H1 (cell line): Measurements from ENCODE around the gene CENPP. TPM values are rescaled to one million over a fixed set of nuclear protein-coding genes. Genes with fewer than 3 reads are reported as not detected.

Source experiments
- CTCF ChIA-PET: fragments of 300-600 bp; sonication (Branson Sonifier 250); formaldehyde crosslinking; loops from one replicate; lab custom pipeline; 2021; ENCODE audit not compliant: partially characterized antibody; lab: Charles Lee
- POLR2A ChIA-PET: fragments of 300-600 bp; sonication (Branson Sonifier 250); formaldehyde crosslinking; loops from one replicate; lab custom pipeline; 2021; ENCODE audit warnings: inconsistent platforms; ENCODE audit not compliant: partially characterized antibody; lab: Charles Lee
- DNase-seq, 2 experiments: peaks; one replicate each; pipeline versions ENCODE4 v3.0.0 to v3.0.0-alpha.2; 2010 to 2022; ENCODE audit warnings: low spot score in 2 of 2, low read depth in 1 of 2, mixed read lengths in 1 of 2
- FAIRE-seq: peaks from 2 replicates; lab custom pipeline; 2011; peaks lifted over from hg19 to GRCh38; lab: Jason Lieb, UNC
- H2AFZ ChIP-seq: 2 replicates; pipeline ENCODE4 v1.8.1; 2012; ENCODE audit warnings: low read length, inconsistent platforms
- H2AK5ac ChIP-seq: 2 replicates; pipeline ENCODE4 v1.6.1; 2013; ENCODE audit warnings: low read depth, low read length
- H2BK120ac ChIP-seq: replicated peaks from 2 replicates; pipeline ENCODE3; 2013; ENCODE audit warnings: low read depth, low read length, inconsistent platforms
- H2BK12ac ChIP-seq: 2 replicates; pipeline ENCODE4 v1.6.1; 2013; ENCODE audit warnings: low read depth, low read length
- H2BK15ac ChIP-seq: 2 replicates; pipeline ENCODE4 v1.6.1; 2013; ENCODE audit warnings: low read length
- H2BK20ac ChIP-seq: 2 replicates; pipeline ENCODE4 v1.6.1; 2013; ENCODE audit warnings: low read length
- H2BK5ac ChIP-seq: 2 replicates; pipeline ENCODE4 v1.6.1; 2013; ENCODE audit warnings: low read depth, low read length
- H3K14ac ChIP-seq: 2 replicates; pipeline ENCODE4 v1.6.1; 2013; ENCODE audit warnings: inconsistent platforms; ENCODE audit not compliant: insufficient read length
- H3K18ac ChIP-seq: 2 replicates; pipeline ENCODE4 v1.6.1; 2013; ENCODE audit warnings: low read length; ENCODE audit errors: extremely low read depth
- H3K23ac ChIP-seq: 2 replicates; pipeline ENCODE4 v1.6.1; 2013; ENCODE audit warnings: inconsistent platforms; ENCODE audit not compliant: insufficient read length
- H3K23me2 ChIP-seq: 2 replicates; pipeline ENCODE4 v1.6.1; 2013; ENCODE audit warnings: low read depth, low read length
- H3K27ac ChIP-seq: 2 replicates; pipeline ENCODE4 v1.6.1; 2011; ENCODE audit warnings: low read depth, low read length, inconsistent platforms
- H3K27me3 ChIP-seq, 4 experiments: replicated peaks in 1 of 4; 1 replicate in 1 of 4; 2 replicates in 3 of 4; pipeline versions ENCODE4 v1.6.1 to v1.8.1; 2011 to 2013; ENCODE audit warnings: low read length in 3 of 4, mild to moderate bottlenecking in 3 of 4, inconsistent platforms in 2 of 4, mixed read lengths in 2 of 4, moderate library complexity in 1 of 4; ENCODE audit not compliant: control insufficient read depth in 3 of 4, insufficient read depth in 3 of 4; ENCODE audit errors: extremely low read depth in 1 of 4
- H3K36me3 ChIP-seq, 4 experiments: 2 replicates each; pipeline versions ENCODE4 v1.6.1 to v1.8.1; 2011 to 2013; ENCODE audit warnings: mild to moderate bottlenecking in 4 of 4, low read length in 3 of 4, moderate library complexity in 2 of 4, control low read depth in 1 of 4, inconsistent platforms in 1 of 4; ENCODE audit not compliant: insufficient read depth in 4 of 4, control insufficient read depth in 2 of 4
- H3K4ac ChIP-seq: replicated peaks from 2 replicates; pipeline ENCODE3; 2013; ENCODE audit warnings: low read length, low read depth, mixed read lengths, inconsistent platforms; ENCODE audit not compliant: insufficient read length
- H3K4me1 ChIP-seq, 4 experiments: replicated peaks in 1 of 4; 1 replicate in 1 of 4; 2 replicates in 3 of 4; pipeline versions ENCODE4 v1.6.1 to v1.8.1; 2011 to 2013; ENCODE audit warnings: low read length in 3 of 4, inconsistent platforms in 2 of 4, mixed read lengths in 1 of 4; ENCODE audit not compliant: insufficient read depth in 4 of 4, control insufficient read depth in 3 of 4
- H3K4me2 ChIP-seq, 2 experiments: 2 replicates each; pipeline versions ENCODE4 v1.6.1 to v1.8.1; 2011 to 2013; ENCODE audit warnings: low read depth in 2 of 2, low read length in 2 of 2, control low read depth in 1 of 2, inconsistent platforms in 1 of 2, mild to moderate bottlenecking in 1 of 2; ENCODE audit not compliant: insufficient read depth in 1 of 2
- H3K4me3 ChIP-seq, 4 experiments: fragments of 200-600, 300-600 bp in 1 of 4; sonication (generic), shearing (Covaris generic), sonication (Bioruptor Twin) in 1 of 4; 2 replicates each; pipeline versions ENCODE4 v1.5.1 to v1.8.1; 2011 to 2016; ENCODE audit warnings: low read length in 4 of 4, low read depth in 3 of 4, control low read depth in 2 of 4, inconsistent platforms in 2 of 4, mild to moderate bottlenecking in 2 of 4, mixed read lengths in 1 of 4, moderate library complexity in 1 of 4; ENCODE audit not compliant: insufficient read depth in 2 of 4; ENCODE audit errors: extremely low read depth in 1 of 4
- H3K56ac ChIP-seq: replicated peaks from 2 replicates; pipeline ENCODE3; 2013; ENCODE audit warnings: low read depth, mild to moderate bottlenecking, mixed read lengths, low read length, inconsistent platforms; ENCODE audit not compliant: insufficient read length
- H3K79me1 ChIP-seq: 2 replicates; pipeline ENCODE4 v1.6.1; 2013; ENCODE audit warnings: low read depth, low read length, control low read depth
- H3K79me2 ChIP-seq, 2 experiments: 2 replicates each; pipeline versions ENCODE4 v1.6.1 to v1.8.1; 2012 to 2013; ENCODE audit warnings: low read length in 2 of 2, mild to moderate bottlenecking in 2 of 2, inconsistent platforms in 1 of 2; ENCODE audit not compliant: insufficient read depth in 2 of 2, control insufficient read depth in 1 of 2
- H3K9ac ChIP-seq, 4 experiments: replicated peaks in 1 of 4; 1 replicate in 1 of 4; 2 replicates in 3 of 4; pipeline versions ENCODE4 v1.6.1 to v1.8.1; 2011 to 2013; ENCODE audit warnings: low read depth in 3 of 4, low read length in 3 of 4, control low read depth in 2 of 4, mild to moderate bottlenecking in 2 of 4, moderate library complexity in 2 of 4, inconsistent platforms in 1 of 4; ENCODE audit errors: extremely low read depth in 1 of 4
- H3K9me3 ChIP-seq, 2 experiments: 2 replicates each; pipeline versions ENCODE4 v1.6.1 to v1.8.1; 2012 to 2013; ENCODE audit warnings: mild to moderate bottlenecking in 2 of 2, moderate library complexity in 2 of 2, control low read depth in 1 of 2, inconsistent platforms in 1 of 2, low read depth in 1 of 2, low read length in 1 of 2, mixed read lengths in 1 of 2; ENCODE audit not compliant: insufficient read depth in 2 of 2
- H4K20me1 ChIP-seq, 2 experiments: replicated peaks in 1 of 2; 2 replicates each; pipeline versions ENCODE3 to v1.8.1; 2011 to 2013; ENCODE audit warnings: inconsistent platforms in 2 of 2, low read length in 2 of 2, mild to moderate bottlenecking in 1 of 2; ENCODE audit not compliant: insufficient read depth in 2 of 2, control insufficient read depth in 1 of 2
- H4K5ac ChIP-seq: 2 replicates; pipeline ENCODE4 v1.6.1; 2013; ENCODE audit warnings: low read length, low read depth, mixed read lengths, inconsistent platforms; ENCODE audit not compliant: insufficient read length
- H4K8ac ChIP-seq: 2 replicates; pipeline ENCODE4 v1.8.0; 2013; ENCODE audit warnings: mild to moderate bottlenecking, moderate library complexity, low read length, inconsistent platforms; ENCODE audit not compliant: insufficient read depth; ENCODE audit errors: extremely low read depth
- H4K91ac ChIP-seq: replicated peaks from 2 replicates; pipeline ENCODE3; 2013; ENCODE audit warnings: low read length, mixed read lengths, inconsistent platforms; ENCODE audit not compliant: insufficient read length
- CTBP2 ChIP-seq: IDR thresholded peaks from 2 replicates; pipeline ENCODE4 v1.7.0; 2011; ENCODE audit warnings: borderline replicate concordance, mild to moderate bottlenecking, moderate library complexity, mixed read lengths, low read length; ENCODE audit not compliant: insufficient read depth, insufficient read length
- CTCF ChIP-seq, 3 experiments: IDR thresholded peaks; 1 replicate in 2 of 3; 2 replicates in 1 of 3; pipeline versions ENCODE4 v1.5.1 to v1.6.1; 2011; ENCODE audit warnings: low read length in 3 of 3, mild to moderate bottlenecking in 3 of 3, inconsistent platforms in 2 of 3, low read depth in 1 of 3, moderate library complexity in 1 of 3; ENCODE audit not compliant: insufficient read depth in 1 of 3; ENCODE audit errors: control extremely low read depth in 1 of 3
- JUND ChIP-seq: IDR thresholded peaks from 2 replicates; pipeline ENCODE4 v1.6.1; 2011; ENCODE audit warnings: mild to moderate bottlenecking, improper control_type of control experiment, low read length
- MAFK ChIP-seq: IDR thresholded peaks from 2 replicates; pipeline ENCODE4 v1.6.1; 2012; ENCODE audit warnings: low read depth, mild to moderate bottlenecking, improper control_type of control experiment, low read length
- RFX5 ChIP-seq: IDR thresholded peaks from 2 replicates; pipeline ENCODE4 v1.6.1; 2011; ENCODE audit warnings: low read depth, low read length, improper control_type of control experiment, borderline replicate concordance
- TCF12 ChIP-seq: IDR thresholded peaks from 2 replicates; pipeline ENCODE4 v1.6.1; 2011; ENCODE audit warnings: low read depth, mild to moderate bottlenecking, low read length
- WGBS, 2 experiments: shearing (Covaris generic) in 1 of 2; methylation state at CpG; one replicate each; pipeline versions ENCODE4 v1.1.6 to v1.1.7; 2013 to 2015; ENCODE audit warnings: low lambda C conversion rate in 2 of 2, mixed read lengths in 2 of 2, inconsistent platforms in 1 of 2, low coverage in 1 of 2, missing lambda C conversion rate in 1 of 2; ENCODE audit not compliant: insufficient replicate concordance in 2 of 2, insufficient coverage in 1 of 2, insufficient read length in 1 of 2; ENCODE audit errors: extremely low coverage in 1 of 2, missing lambda C conversion rate in 1 of 2; 5-methylcytosine and 5-hydroxymethylcytosine counted together
- polyA plus RNA-seq, 7 experiments: library from polyadenylated mRNA; depleted of rRNA in 3 of 7; stranded (reverse) in 5 of 7; unstranded in 2 of 7; fragments of >200 nt in 5 of 7; fragments of 200-250 nt in 2 of 7; gene quantifications; 1 replicate in 5 of 7; 2 replicates in 1 of 7; 4 replicates in 1 of 7; pipeline versions ENCODE4 v1.2.1 to v1.2.3, GENCODE V29; 2011 to 2013; ENCODE audit warnings: missing spikeins in 2 of 7, mixed read lengths in 2 of 7
- total RNA-seq: library from RNA; stranded (reverse); fragmentation: NEBNext Ultra II Directional; extraction: Animal tissue kit (Norgen Biotek cat#: 25700); gene quantifications from 2 replicates; pipeline ENCODE4 v1.2.1, GENCODE V29; 2021
- TF ChIP-seq, protein P1 (sequence below): IDR thresholded peaks from 2 replicates; pipeline ENCODE4 v1.6.1; 2011; ENCODE audit warnings: low read length, improper control_type of control experiment
- TF ChIP-seq, protein P2 (sequence below): IDR thresholded peaks from 2 replicates; pipeline ENCODE4 v1.6.1; 2012; ENCODE audit warnings: inconsistent platforms

The CENPP gene
- total and polyA plus RNA-seq, 2 of the 8 experiments (the other 6 are each of a cell fraction or from before 2014, with no cell fraction given) = 2.7 to 10.8 TPM

DNA sequence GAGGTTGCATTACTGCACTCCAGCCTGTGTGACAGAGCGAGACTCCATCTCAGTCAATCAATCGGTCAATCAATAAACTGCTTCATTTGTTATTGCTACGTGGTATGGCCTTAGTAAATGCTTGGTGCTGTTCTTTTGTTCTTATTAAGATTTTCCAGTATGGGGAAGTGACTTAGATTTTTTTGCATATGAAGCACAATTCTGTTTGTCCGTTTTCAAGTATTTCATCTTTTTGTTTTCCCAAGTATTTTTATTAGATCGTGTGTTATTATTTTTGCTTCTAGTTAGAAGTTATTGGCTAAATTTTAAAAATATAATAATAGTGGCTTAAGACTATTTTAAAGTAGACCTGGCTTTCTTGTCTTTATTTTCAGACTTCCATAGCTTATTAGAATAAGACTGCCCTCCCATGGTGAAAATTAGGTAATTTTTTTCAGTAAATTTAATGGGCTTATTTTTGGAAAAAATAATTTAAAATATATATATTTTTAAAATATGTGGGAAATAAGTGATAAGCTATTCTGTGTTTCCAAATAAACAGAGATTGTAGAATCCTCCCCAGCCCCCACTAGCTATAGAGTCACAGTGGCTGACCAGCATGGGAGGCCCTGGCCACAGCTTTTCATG lies 113.3 kb downstream of the CENPP start:
- no peak overlapping the region for H2BK20ac ChIP-seq
- no peaks in the 10 kb centered on the region; a peak in 1 of 4 replicates for H3K9me3 ChIP-seq
- no peak overlapping the region for H2AK5ac ChIP-seq
- no peak overlapping the region for H4K5ac ChIP-seq
- no peak overlapping the region for H3K23ac ChIP-seq
- H4K91ac ChIP-seq = no peak overlapping the region
- POLR2A ChIA-PET = interaction anchor here (0.7 kb wide), 1 partner anchor 114 kb away, joined by 3 read pairs; the partner anchor contains the start of genes CENPP and NOL8
- H3K79me1 ChIP-seq = no peaks in the 10 kb centered on the region
- no peak overlapping the region for H2BK15ac ChIP-seq
- no peak overlapping the region for H3K9ac ChIP-seq
- H2AFZ ChIP-seq = no peak overlapping the region
- no peak for FAIRE-seq
- H3K4me1 ChIP-seq = no peaks in the 10 kb centered on the region
- no peak overlapping the region for H3K14ac ChIP-seq
- H3K56ac ChIP-seq = no peak overlapping the region
- H3K23me2 ChIP-seq = no peaks in the 10 kb centered on the region
- no peak overlapping the region for H3K18ac ChIP-seq
- no peak overlapping the region for H3K27ac ChIP-seq
- no peaks in the 10 kb centered on the region for H3K79me2 ChIP-seq
- no peak overlapping the region for H3K4me2 ChIP-seq
- WGBS, 2 experiments = 90% methylated on average over 5 of the region's 5 CpGs; no CpG with 5 or more reads in 1 of the 2 experiments
- H4K8ac ChIP-seq = no peak overlapping the region
- no peak overlapping the region for H2BK5ac ChIP-seq
- no peak overlapping the region for H2BK12ac ChIP-seq
- no peaks in the 10 kb centered on the region for H3K36me3 ChIP-seq
- H3K27me3 ChIP-seq = no peaks in the 10 kb centered on the region
- CTCF ChIA-PET = interaction anchor here (0.9 kb wide), 2 partner anchors 26 to 111 kb away, joined by 3 to 5 read pairs; no protein-coding TSS in a partner anchor
- no peak overlapping the region for H3K4me3 ChIP-seq
- no peak overlapping the region for H3K4ac ChIP-seq
- no peaks in the 10 kb centered on the region for H4K20me1 ChIP-seq
- no peak for DNase-seq
- no peak overlapping the region for H2BK120ac ChIP-seq
- TF ChIP-seq JUND (no peak), CTCF (IDR thresholded peaks at IDR 0.05; ENCODE audit: control extremely low read depth in 1 of 3, insufficient read depth in 1 of 3, low read depth in 1 of 3, low read length in 3 of 3) (no peak), MAFK (no peak), CTBP2 (no peak), TCF12 (no peak), RFX5 (no peak)
- TF ChIP-seq, protein P1, sequence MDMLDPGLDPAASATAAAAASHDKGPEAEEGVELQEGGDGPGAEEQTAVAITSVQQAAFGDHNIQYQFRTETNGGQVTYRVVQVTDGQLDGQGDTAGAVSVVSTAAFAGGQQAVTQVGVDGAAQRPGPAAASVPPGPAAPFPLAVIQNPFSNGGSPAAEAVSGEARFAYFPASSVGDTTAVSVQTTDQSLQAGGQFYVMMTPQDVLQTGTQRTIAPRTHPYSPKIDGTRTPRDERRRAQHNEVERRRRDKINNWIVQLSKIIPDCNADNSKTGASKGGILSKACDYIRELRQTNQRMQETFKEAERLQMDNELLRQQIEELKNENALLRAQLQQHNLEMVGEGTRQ = no peak
- TF ChIP-seq, protein P2, sequence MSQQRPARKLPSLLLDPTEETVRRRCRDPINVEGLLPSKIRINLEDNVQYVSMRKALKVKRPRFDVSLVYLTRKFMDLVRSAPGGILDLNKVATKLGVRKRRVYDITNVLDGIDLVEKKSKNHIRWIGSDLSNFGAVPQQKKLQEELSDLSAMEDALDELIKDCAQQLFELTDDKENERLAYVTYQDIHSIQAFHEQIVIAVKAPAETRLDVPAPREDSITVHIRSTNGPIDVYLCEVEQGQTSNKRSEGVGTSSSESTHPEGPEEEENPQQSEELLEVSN = no peak
